ENCODE measurements around the gene FFAR4.
A peak's percentile ranks its signal among the peaks of the same experiment; 100 is the strongest.

The FFAR4 gene

GRCh38 chr10:93599335-93599734, 32.9 kb downstream of the FFAR4 start:
- Mint-ChIP-seq H3K4me1 (peaks cover 15% of the 10 kb centered on the region), H3K4me3 (no peak overlapping the region), H3K27ac (no peak overlapping the region), H3K9me3 (no peaks in the 10 kb centered on the region), H3K27me3 (ENCODE audit: low read depth, poor library complexity) (peaks cover 78% of the 10 kb centered on the region), H3K36me3 (ENCODE audit: low read depth) (no peaks in the 10 kb centered on the region)
- DNase-seq = no peak
- TF ChIP-seq CTCF (IDR thresholded peaks at IDR 0.05) = no peak

GRCh38 chr10:93599778-93600177, 33.3 kb downstream of the FFAR4 start:
- Mint-ChIP-seq H3K4me3 (peak overlapping the region; percentile 73), H3K27me3 (ENCODE audit: low read depth, poor library complexity) (peaks cover 78% of the 10 kb centered on the region)
- TF ChIP-seq CTCF (IDR thresholded peaks at IDR 0.05) = no peak

GRCh38 chr10:93600446-93601145, 34.1 kb downstream of the FFAR4 start:
- TF ChIP-seq CTCF (IDR thresholded peaks at IDR 0.05) = no peak
- Mint-ChIP-seq H3K27me3 (ENCODE audit: low read depth, poor library complexity) (peaks cover 80% of the 10 kb centered on the region), H3K27ac (no peak overlapping the region), H3K36me3 (ENCODE audit: low read depth) (no peaks in the 10 kb centered on the region), H3K9me3 (no peaks in the 10 kb centered on the region), H3K4me1 (peaks cover 11% of the 10 kb centered on the region), H3K4me3 (peak overlapping the region; percentile 73)
- no peak for DNase-seq

More at GRCh38 chr10:93599778-93600177, 33.3 kb downstream of the FFAR4 start:
- Mint-ChIP-seq H3K36me3 (ENCODE audit: low read depth) (no peaks in the 10 kb centered on the region), H3K9me3 (no peaks in the 10 kb centered on the region), H3K27ac (no peak overlapping the region), H3K4me1 (peaks cover 15% of the 10 kb centered on the region)
- DNase-seq = no peak

GRCh38 chr10:93601146-93601773, 34.8 kb downstream of the FFAR4 start, which contains the start of gene RBP4:
Gene RBP4 (minus strand): TSS chr10:93601235. CDS start chr10:93601028, 207 bp downstream.
- peak; percentile 63 for DNase-seq
- H3K27ac Mint-ChIP-seq = no peak within 1 kb of the TSS
- H3K9me3 Mint-ChIP-seq = no peaks in the 10 kb centered on the region
- H3K4me3 Mint-ChIP-seq = peak within 1 kb of the TSS; percentile 73
- TF ChIP-seq CTCF (IDR thresholded peaks at IDR 0.05) = no peak
- H3K4me1 Mint-ChIP-seq = peaks cover 7% of the 10 kb centered on the region
- no peaks in the 10 kb centered on the region for H3K36me3 Mint-ChIP-seq (ENCODE audit: low read depth)
- peaks cover 80% of the 10 kb centered on the region for H3K27me3 Mint-ChIP-seq (ENCODE audit: low read depth, poor library complexity)

GRCh38 chr10:93601774-93602162, 35.3 kb downstream of the FFAR4 start:
- Mint-ChIP-seq H3K9me3 (no peaks in the 10 kb centered on the region), H3K27ac (no peak overlapping the region), H3K4me3 (peak overlapping the region; percentile 73), H3K4me1 (peaks cover 6% of the 10 kb centered on the region), H3K27me3 (ENCODE audit: low read depth, poor library complexity) (peaks cover 84% of the 10 kb centered on the region), H3K36me3 (ENCODE audit: low read depth) (no peaks in the 10 kb centered on the region)
- no peak for DNase-seq
- no peak for TF ChIP-seq CTCF (IDR thresholded peaks at IDR 0.05)
